ENCODE results near the gene RPS5. TPM values are rescaled to one million over a fixed set of nuclear protein-coding genes. Genes with fewer than 3 reads are reported as not detected.

RPS5 gene
- total and polyA plus RNA-seq, 9 of the 15 experiments (the other 6 are each of a cell fraction or from before 2014, with no cell fraction given), result 1,228 to 3,570 (median 2,484) TPM

- TF ChIP-seq NFIX (CRISPR knock-in tag; IDR thresholded peaks at IDR 0.05; ENCODE audit: low read depth), result no peak
- no peak for TF ChIP-seq SNAPC5 (CRISPR knock-in tag; IDR thresholded peaks at IDR 0.05)
- TF ChIP-seq DLX4 (CRISPR knock-in tag; IDR thresholded peaks at IDR 0.05), result no peak
- TF ChIP-seq FOXJ2 (tag; IDR thresholded peaks at IDR 0.05), result peak; percentile 76
- TF ChIP-seq CHD2 (IDR thresholded peaks at IDR 0.05; ENCODE audit: low read depth, low read length), result peak; percentile 55; the same call in 1 of the 2 replicates
- no peak for TF ChIP-seq ZNF830 (CRISPR knock-in tag; IDR thresholded peaks at IDR 0.05)
- TF ChIP-seq ZBTB49 (CRISPR knock-in tag; IDR thresholded peaks at IDR 0.05; ENCODE audit: borderline replicate concordance), result no peak
- no peak for TF ChIP-seq ZNF23 (CRISPR knock-in tag; IDR thresholded peaks at IDR 0.05)
- TF ChIP-seq CREM (IDR thresholded peaks at IDR 0.05; ENCODE audit: low read depth), result peak; percentile 99
- peak; percentile 97 for TF ChIP-seq RBFOX2 (IDR thresholded peaks at IDR 0.05; ENCODE audit: low read depth, low read length)
- TF ChIP-seq KDM4B (IDR thresholded peaks at IDR 0.05; ENCODE audit: borderline replicate concordance in 2 of 2, low read depth in 1 of 2), result no peak; a peak in 1 of 4 replicates
- TF ChIP-seq SAFB (IDR thresholded peaks at IDR 0.05; ENCODE audit: borderline replicate concordance, low read depth, low read length), result peak; percentile 84
Measured at GRCh38 chr19:58400916-58401839, 14.1 kb downstream of the RPS5 start (continued).
